Measurements from ENCODE around the gene NFATC1. TPM values are rescaled to one million over a fixed set of nuclear protein-coding genes. Genes with fewer than 3 reads are reported as not detected.

NFATC1 gene
- total and polyA plus RNA-seq, 4 donors: 4.6 to 8.0 (median 6.8) TPM

GRCh38 chr18:79396431-79397246 is 909 bp downstream of the NFATC1 start:
- Histone ChIP-seq H3K27me3 (ENCODE audit: control insufficient read depth, insufficient read depth, low read length) (peaks cover 59% of the 10 kb centered on the region), H3K36me3 (ENCODE audit: control insufficient read depth, insufficient read depth, low read length) (peaks cover 4% of the 10 kb centered on the region), H3K27ac (ENCODE audit: low read depth, low read length) (no peak overlapping the region), H3K9me3 (ENCODE audit: control insufficient read depth, insufficient read depth, low read length) (no peaks in the 10 kb centered on the region), H3K4me3 (ENCODE audit: low read depth, low read length) (peak overlapping the region; percentile 33), H3K4me1 (ENCODE audit: control insufficient read depth, insufficient read depth, low read length) (peaks cover 59% of the 10 kb centered on the region)
- WGBS (ENCODE audit: insufficient coverage): 1% methylated on average over 61 of the region's 68 CpGs
- peak in 2 of 6 donors; percentile 53 to 64 for DNase-seq (ENCODE audit: low read depth in 4 of 6, low spot score in 6 of 6)

- peaks cover 11% of the 10 kb centered on the region for H3K36me3 ChIP-seq (ENCODE audit: control insufficient read depth, insufficient read depth, low read length)
- DNase-seq (ENCODE audit: low read depth in 4 of 6, low spot score in 6 of 6): no peak
- peak overlapping the region; percentile 33 for H3K4me3 ChIP-seq (ENCODE audit: low read depth, low read length)
- no peaks in the 10 kb centered on the region for H3K9me3 ChIP-seq (ENCODE audit: control insufficient read depth, insufficient read depth, low read length)
- no peak overlapping the region for H3K27ac ChIP-seq (ENCODE audit: low read depth, low read length)
- peaks cover 55% of the 10 kb centered on the region for H3K27me3 ChIP-seq (ENCODE audit: control insufficient read depth, insufficient read depth, low read length)
- 57% methylated on average over 25 of the region's 27 CpGs for WGBS (ENCODE audit: insufficient coverage)
- H3K4me1 ChIP-seq (ENCODE audit: control insufficient read depth, insufficient read depth, low read length): peaks cover 66% of the 10 kb centered on the region
These were observed 1.6 kb downstream of the NFATC1 start for GRCh38 chr18:79397247-79397829.

- H3K27me3 ChIP-seq (ENCODE audit: control insufficient read depth, insufficient read depth, low read length): peaks cover 48% of the 10 kb centered on the region
- H3K4me3 ChIP-seq (ENCODE audit: low read depth, low read length): no peak overlapping the region
- peaks cover 70% of the 10 kb centered on the region for H3K4me1 ChIP-seq (ENCODE audit: control insufficient read depth, insufficient read depth, low read length)
- WGBS (ENCODE audit: insufficient coverage): 47% methylated on average over 38 of the region's 38 CpGs
- DNase-seq (ENCODE audit: low read depth in 4 of 6, low spot score in 6 of 6): no peak
- peaks cover 11% of the 10 kb centered on the region for H3K36me3 ChIP-seq (ENCODE audit: control insufficient read depth, insufficient read depth, low read length)
- H3K9me3 ChIP-seq (ENCODE audit: control insufficient read depth, insufficient read depth, low read length): no peaks in the 10 kb centered on the region
- H3K27ac ChIP-seq (ENCODE audit: low read depth, low read length): peak overlapping the region; percentile 33
These were observed 2.4 kb downstream of the NFATC1 start for GRCh38 chr18:79397830-79398761.

GRCh38 chr18:79399275-79400081 is 3.7 kb downstream of the NFATC1 start:
- Histone ChIP-seq H3K27me3 (ENCODE audit: control insufficient read depth, insufficient read depth, low read length) (peaks cover 42% of the 10 kb centered on the region), H3K9me3 (ENCODE audit: control insufficient read depth, insufficient read depth, low read length) (no peaks in the 10 kb centered on the region), H3K4me1 (ENCODE audit: control insufficient read depth, insufficient read depth, low read length) (peaks cover 73% of the 10 kb centered on the region), H3K36me3 (ENCODE audit: control insufficient read depth, insufficient read depth, low read length) (peaks cover 11% of the 10 kb centered on the region), H3K4me3 (ENCODE audit: low read depth, low read length) (peak overlapping the region; percentile 27), H3K27ac (ENCODE audit: low read depth, low read length) (no peak overlapping the region)
- no peak for DNase-seq (ENCODE audit: low read depth in 4 of 6, low spot score in 6 of 6)
- 8% methylated on average over 66 of the region's 79 CpGs for WGBS (ENCODE audit: insufficient coverage)

- under 1% methylated on average over 46 of the region's 71 CpGs for WGBS (ENCODE audit: insufficient coverage)
- peaks cover 11% of the 10 kb centered on the region for H3K36me3 ChIP-seq (ENCODE audit: control insufficient read depth, insufficient read depth, low read length)
- H3K4me1 ChIP-seq (ENCODE audit: control insufficient read depth, insufficient read depth, low read length): peaks cover 73% of the 10 kb centered on the region
- H3K4me3 ChIP-seq (ENCODE audit: low read depth, low read length): peak overlapping the region; percentile 27
- H3K9me3 ChIP-seq (ENCODE audit: control insufficient read depth, insufficient read depth, low read length): no peaks in the 10 kb centered on the region
- DNase-seq (ENCODE audit: low read depth in 4 of 6, low spot score in 6 of 6): no peak
- H3K27ac ChIP-seq (ENCODE audit: low read depth, low read length): no peak overlapping the region
- H3K27me3 ChIP-seq (ENCODE audit: control insufficient read depth, insufficient read depth, low read length): peaks cover 36% of the 10 kb centered on the region
These were observed 4.4 kb downstream of the NFATC1 start for GRCh38 chr18:79400091-79400590.

- no peaks in the 10 kb centered on the region for H3K9me3 ChIP-seq (ENCODE audit: control insufficient read depth, insufficient read depth, low read length)
- no peak overlapping the region for H3K27ac ChIP-seq (ENCODE audit: low read depth, low read length)
- H3K36me3 ChIP-seq (ENCODE audit: control insufficient read depth, insufficient read depth, low read length): peaks cover 11% of the 10 kb centered on the region
- peaks cover 36% of the 10 kb centered on the region for H3K27me3 ChIP-seq (ENCODE audit: control insufficient read depth, insufficient read depth, low read length)
- WGBS (ENCODE audit: insufficient coverage): 17% methylated on average over 19 of the region's 58 CpGs
- no peak for DNase-seq (ENCODE audit: low read depth in 4 of 6, low spot score in 6 of 6)
- peaks cover 79% of the 10 kb centered on the region for H3K4me1 ChIP-seq (ENCODE audit: control insufficient read depth, insufficient read depth, low read length)
- no peak overlapping the region for H3K4me3 ChIP-seq (ENCODE audit: low read depth, low read length)
These were observed 5.1 kb downstream of the NFATC1 start for GRCh38 chr18:79400591-79401381.

GRCh38 chr18:79401494-79402208 is 5.9 kb downstream of the NFATC1 start:
- DNase-seq (ENCODE audit: low read depth in 4 of 6, low spot score in 6 of 6): no peak
- Histone ChIP-seq H3K36me3 (ENCODE audit: control insufficient read depth, insufficient read depth, low read length) (peaks cover 11% of the 10 kb centered on the region), H3K9me3 (ENCODE audit: control insufficient read depth, insufficient read depth, low read length) (no peaks in the 10 kb centered on the region), H3K4me1 (ENCODE audit: control insufficient read depth, insufficient read depth, low read length) (peaks cover 79% of the 10 kb centered on the region), H3K27ac (ENCODE audit: low read depth, low read length) (no peak overlapping the region), H3K27me3 (ENCODE audit: control insufficient read depth, insufficient read depth, low read length) (peaks cover 33% of the 10 kb centered on the region), H3K4me3 (ENCODE audit: low read depth, low read length) (no peak overlapping the region)
- 92% methylated on average over 30 of the region's 32 CpGs for WGBS (ENCODE audit: insufficient coverage)

- Histone ChIP-seq H3K36me3 (ENCODE audit: control insufficient read depth, insufficient read depth, low read length) (peaks cover 11% of the 10 kb centered on the region), H3K27me3 (ENCODE audit: control insufficient read depth, insufficient read depth, low read length) (peaks cover 28% of the 10 kb centered on the region), H3K4me3 (ENCODE audit: low read depth, low read length) (no peak overlapping the region), H3K27ac (ENCODE audit: low read depth, low read length) (no peak overlapping the region), H3K9me3 (ENCODE audit: control insufficient read depth, insufficient read depth, low read length) (no peaks in the 10 kb centered on the region), H3K4me1 (ENCODE audit: control insufficient read depth, insufficient read depth, low read length) (peaks cover 73% of the 10 kb centered on the region)
- 91% methylated on average over 16 of the region's 16 CpGs for WGBS (ENCODE audit: insufficient coverage)
- no peak for DNase-seq (ENCODE audit: low read depth in 4 of 6, low spot score in 6 of 6)
These were observed 6.5 kb downstream of the NFATC1 start for GRCh38 chr18:79402209-79402576.

Data from spinal cord (tissue), 10 donors.